A549 (cell line): ENCODE data around the gene DCBLD2. TPM values are rescaled to one million over a fixed set of nuclear protein-coding genes. Genes with fewer than 3 reads are reported as not detected.
"Not testable (repeated sequence)": the region's sequence is repeated elsewhere in the genome, so short reads cannot be mapped to it uniquely, and the experiment has no call there.

Experiments
- ATAC-seq, 2 experiments: fragments of 200-7000 bp in 1 of 2; fragments of >200 bp in 1 of 2; cut with Nextera tagmentation in 1 of 2; cut with Tn5 transposase in 1 of 2; 3 replicates each; pipeline versions ENCODE4 v1.8.0 to v1.9.1; 2018 to 2020; ENCODE audit warnings: mild to moderate bottlenecking in 1 of 2, moderate library complexity in 1 of 2
- CTCF ChIA-PET: fragments of 300-600 bp; sonication (Branson Sonifier 250); formaldehyde crosslinking; extraction: SDS; loops from one replicate; lab custom pipeline; 2021; ENCODE audit warnings: antibody characterized with exemption, inconsistent platforms; lab: Yijun Ruan, JAX
- POLR2A ChIA-PET: fragments of 350-600 bp; formaldehyde crosslinking; extraction: SDS; loops from one replicate; lab custom pipeline; 2021; ENCODE audit warnings: antibody characterized with exemption, inconsistent platforms; lab: Yijun Ruan, JAX
- DNase-seq, 2 experiments: peaks; one replicate each; pipeline versions ENCODE4 v3.0.0 to v3.0.0-alpha.2; 2011 to 2016; ENCODE audit warnings: low read depth in 1 of 2, low spot score in 1 of 2
- FAIRE-seq: peaks from 2 replicates; lab custom pipeline; 2011; peaks lifted over from hg19 to GRCh38; lab: Jason Lieb, UNC
- H3K27ac ChIP-seq, 2 experiments: fragments of >200 bp; sonication (Bioruptor Twin); formaldehyde crosslinking; 3 replicates each; pipeline ENCODE4 v1.5.1; 2016 to 2017
- H3K4me1 ChIP-seq: fragments of >200 bp; sonication (Bioruptor Twin); formaldehyde crosslinking; 3 replicates; pipeline ENCODE4 v1.6.1; 2016
- H3K4me2 ChIP-seq: fragments of >200 bp; sonication (Bioruptor Twin); formaldehyde crosslinking; 3 replicates; pipeline ENCODE4 v1.6.1; 2016
- H3K4me3 ChIP-seq: fragments of >200 bp; sonication (Bioruptor Twin); formaldehyde crosslinking; 3 replicates; pipeline ENCODE4 v1.5.1; 2016
- H3K9me3 ChIP-seq: fragments of >200 bp; sonication (Bioruptor Twin); formaldehyde crosslinking; 3 replicates; pipeline ENCODE4 v1.6.1; 2016
- CEBPB ChIP-seq, 2 experiments: fragments of >200 bp in 1 of 2; sonication (Bioruptor Twin) in 1 of 2; formaldehyde crosslinking in 1 of 2; IDR thresholded peaks; 2 replicates each; pipeline ENCODE4 v1.6.1; 2012 to 2016
- CHD2 ChIP-seq: fragments of 150-350 bp; IDR thresholded peaks from 2 replicates; pipeline ENCODE4 v1.6.1; 2014; ENCODE audit warnings: low read length; ENCODE audit not compliant: partially characterized antibody
- EHF ChIP-seq: fragments of 250-450 bp; sonication (Bioruptor Pico); IDR thresholded peaks from 2 replicates; pipeline ENCODE4 v1.5.0; 2020; ENCODE audit warnings: mild to moderate bottlenecking
- EP300 ChIP-seq, 2 experiments: fragments of >200 bp; sonication (Bioruptor Twin); formaldehyde crosslinking; IDR thresholded peaks; 2 replicates in 1 of 2; 3 replicates in 1 of 2; pipeline ENCODE4 v1.6.1; 2016 to 2017
- FOSB ChIP-seq: fragments of 250-450 bp; sonication (Bioruptor Pico); IDR thresholded peaks from 2 replicates; pipeline ENCODE4 v1.5.0; 2020; ENCODE audit warnings: mild to moderate bottlenecking, moderate library complexity
- GATA3 ChIP-seq: IDR thresholded peaks from 2 replicates; pipeline ENCODE4 v1.6.1; 2012; ENCODE audit warnings: borderline replicate concordance
- HES2 ChIP-seq: fragments of >200 bp; sonication (Bioruptor Twin); formaldehyde crosslinking; IDR thresholded peaks from 2 replicates; pipeline ENCODE4 v1.6.1; 2016
- HEYL ChIP-seq: fragments of 250-450 bp; sonication (Bioruptor Pico); IDR thresholded peaks from 2 replicates; pipeline ENCODE4 v1.8.0; 2021; ENCODE audit warnings: mild to moderate bottlenecking, moderate library complexity
- KDM1A ChIP-seq: fragments of 200-600 bp; sonication (generic); IDR thresholded peaks from 2 replicates; pipeline ENCODE4 v1.6.1; 2016; ENCODE audit warnings: low read depth, mild to moderate bottlenecking
- MAFK ChIP-seq: fragments of 450-650 bp; IDR thresholded peaks from 2 replicates; pipeline ENCODE4 v1.6.1; 2014; ENCODE audit not compliant: partially characterized antibody
- MAX ChIP-seq: IDR thresholded peaks from 2 replicates; pipeline ENCODE4 v1.6.1; 2012
- MAZ ChIP-seq: fragments of 150-350 bp; IDR thresholded peaks from 2 replicates; pipeline ENCODE4 v1.6.1; 2014; ENCODE audit warnings: antibody characterized with exemption, low read depth, low read length, borderline replicate concordance
- MYC ChIP-seq: IDR thresholded peaks from 2 replicates; pipeline ENCODE4 v1.6.1; 2012; ENCODE audit warnings: mild to moderate bottlenecking, inconsistent platforms, low read length, improper control_type of control experiment, borderline replicate concordance
- NFE2L2 ChIP-seq: fragments of 150-350 bp; conservative IDR thresholded peaks from 2 replicates; pipeline ENCODE4 v1.6.1; 2014; ENCODE audit warnings: low read length
- PBX3 ChIP-seq: IDR thresholded peaks from 2 replicates; pipeline ENCODE4 v1.6.1; 2012
- PHF8 ChIP-seq: fragments of 200-600 bp; sonication (generic); IDR thresholded peaks from 2 replicates; pipeline ENCODE4 v1.6.1; 2016; ENCODE audit warnings: low read depth, mild to moderate bottlenecking, antibody characterized with exemption, moderate library complexity, borderline replicate concordance
- POLR2AphosphoS2 ChIP-seq: conservative IDR thresholded peaks from 2 replicates; pipeline ENCODE4 v1.6.1; 2012; ENCODE audit warnings: low read length, improper control_type of control experiment, inconsistent platforms
- RAD21 ChIP-seq, 2 experiments: fragments of >200 bp in 1 of 2; sonication (Bioruptor Twin) in 1 of 2; formaldehyde crosslinking in 1 of 2; IDR thresholded peaks in 1 of 2; conservative IDR thresholded peaks in 1 of 2; 2 replicates in 1 of 2; 3 replicates in 1 of 2; pipeline ENCODE4 v1.6.1; 2012 to 2018; ENCODE audit warnings: inconsistent platforms in 1 of 2
- RFX5 ChIP-seq: fragments of 450-650 bp; IDR thresholded peaks from 2 replicates; pipeline ENCODE4 v1.7.1; 2014; ENCODE audit warnings: antibody characterized with exemption, mild to moderate bottlenecking, moderate library complexity
- RNF2 ChIP-seq: fragments of 200-600 bp; sonication (generic); IDR thresholded peaks from 2 replicates; pipeline ENCODE4 v1.6.1; 2016; ENCODE audit warnings: low read depth, mild to moderate bottlenecking, antibody characterized with exemption, moderate library complexity, borderline replicate concordance
- WGBS: methylation state at CpG from one replicate; pipeline ENCODE4 v1.1.6; 2017; ENCODE audit errors: missing lambda C conversion rate; 5-methylcytosine and 5-hydroxymethylcytosine counted together
- polyA plus RNA-seq, 4 experiments: library from polyadenylated mRNA; depleted of rRNA in 3 of 4; stranded (reverse); fragments of >200 nt; fragmentation: RNase III in 1 of 4; extraction: RNeasy Plus Mini Kit Qiagen cat#74134 plus additional on column Dnase treatment in 1 of 4; gene quantifications; 2 replicates in 3 of 4; 3 replicates in 1 of 4; pipeline ENCODE4 v1.2.3, GENCODE V29; 2011 to 2017
- TF ChIP-seq, protein P1 (sequence below): fragments of >200 bp; sonication (Bioruptor Twin); formaldehyde crosslinking; IDR thresholded peaks from 3 replicates; pipeline ENCODE4 v1.6.1; 2016
- TF ChIP-seq, protein P2 (sequence below): fragments of 250-450 bp; sonication (Bioruptor Pico); IDR thresholded peaks from 2 replicates; pipeline ENCODE4 v1.5.0; 2020; ENCODE audit warnings: low read depth, mild to moderate bottlenecking, moderate library complexity

The DCBLD2 gene
- polyA plus RNA-seq, 2 of the 4 experiments (the other 2 are of a cell fraction), result 266 to 623 TPM

DNA sequence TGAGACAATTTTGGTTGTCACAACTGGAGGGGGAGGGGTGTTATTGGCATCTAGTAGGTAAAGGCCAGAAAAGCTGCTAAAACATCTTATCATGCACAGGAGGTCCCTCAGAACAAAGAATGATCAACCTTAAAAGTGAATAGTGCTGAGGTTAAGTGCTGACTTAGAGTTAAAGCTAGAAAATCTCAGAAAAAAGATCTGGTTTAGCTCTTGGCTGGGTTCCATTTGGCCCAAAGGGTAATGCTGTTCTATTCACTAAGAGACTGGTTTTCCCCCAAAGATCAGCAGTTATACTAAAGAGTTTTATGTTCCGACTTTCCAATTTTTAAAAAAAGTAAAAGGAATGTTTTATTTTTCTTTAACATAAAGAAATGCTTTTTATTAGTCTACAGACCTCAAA, 15.6 kb downstream of the DCBLD2 start:
- Histone ChIP-seq H3K27ac (peak overlapping the region; percentile 55 to 58), H3K9me3 (no peaks in the 10 kb centered on the region), H3K4me3 (peak overlapping the region; percentile 16; the same call in 1 of the 3 replicates), H3K4me2 (peak overlapping the region; percentile 95), H3K4me1 (peaks cover 82% of the 10 kb centered on the region)
- WGBS, result 9% methylated on average over 1 of the region's 1 CpG
- ChIA-PET CTCF (interaction anchor here (0.8 to 2.1 kb wide), 7 partner anchors 8 to 108 kb away, joined by 3 to 6 read pairs (median 3); no protein-coding TSS in a partner anchor), POLR2A (interaction anchor here (0.9 to 3.2 kb wide), 6 partner anchors 8 to 100 kb away, joined by 3 to 18 read pairs (median 4); partner anchors contain the start of gene DCBLD2)
- DNase-seq, result no peak
- peak; percentile 20 to 38; a peak in 2 of 6 replicates for ATAC-seq
- TF ChIP-seq CEBPB (IDR thresholded peaks at IDR 0.05) (0 out of 4 replicates have a peak, but pooled peaks of 1 of the 2 experiments have one; percentile 1), RNF2 (no peak), EHF (CRISPR knock-in tag) (no peak), EP300 (IDR thresholded peaks at IDR 0.05) (no peak), FOSB (CRISPR knock-in tag) (no peak), HES2 (no peak), NFE2L2 (no peak)
- TF ChIP-seq, all 56 proteins: peak for 1
- no peak for FAIRE-seq

DNA sequence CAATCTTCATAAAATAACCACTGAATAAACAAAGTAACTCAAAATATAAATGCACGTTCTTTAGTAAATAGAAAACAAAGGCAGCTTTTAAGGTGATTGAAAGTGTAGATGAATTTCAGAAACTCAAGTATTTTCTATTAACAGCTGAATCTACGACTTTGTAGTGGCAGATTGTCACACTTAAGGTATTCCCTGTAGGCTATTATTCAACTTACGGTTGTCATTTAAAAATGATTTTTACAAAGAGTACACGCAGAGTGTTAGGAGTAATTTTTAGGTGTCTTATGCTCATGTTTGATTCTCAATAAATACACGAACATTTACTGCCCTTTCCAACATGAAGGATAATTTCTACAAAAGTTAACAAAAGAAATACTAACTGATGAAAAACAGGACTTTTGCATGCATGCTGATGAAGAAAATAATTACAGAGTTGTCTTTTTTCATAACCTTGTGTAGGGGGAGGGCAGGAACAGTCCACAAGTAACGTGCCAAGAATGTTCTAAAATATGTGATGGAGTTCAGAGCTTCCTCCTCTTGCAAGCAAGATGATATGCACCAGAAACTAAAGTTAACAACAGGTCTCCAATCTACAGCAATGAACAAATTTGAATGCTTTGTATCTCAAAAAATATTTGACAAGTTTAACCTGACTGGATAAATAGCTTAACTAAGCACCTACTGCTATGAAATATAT, 16.7 kb downstream of the DCBLD2 start:
- H3K27ac ChIP-seq, result peak overlapping the region; percentile 55 to 58
- no peak for DNase-seq
- POLR2A ChIA-PET, result interaction anchor here (0.6 to 3.2 kb wide), 3 partner anchors 9 to 17 kb away, joined by 3 to 18 read pairs (median 3); partner anchors contain the start of gene DCBLD2
- H3K4me3 ChIP-seq, result peak overlapping the region; percentile 16; the same call in 1 of the 3 replicates
- H3K9me3 ChIP-seq, result no peaks in the 10 kb centered on the region
- H3K4me1 ChIP-seq, result peaks cover 79% of the 10 kb centered on the region
- peak; percentile 72 for FAIRE-seq
- no peak for TF ChIP-seq HES2
- TF ChIP-seq, protein P1, sequence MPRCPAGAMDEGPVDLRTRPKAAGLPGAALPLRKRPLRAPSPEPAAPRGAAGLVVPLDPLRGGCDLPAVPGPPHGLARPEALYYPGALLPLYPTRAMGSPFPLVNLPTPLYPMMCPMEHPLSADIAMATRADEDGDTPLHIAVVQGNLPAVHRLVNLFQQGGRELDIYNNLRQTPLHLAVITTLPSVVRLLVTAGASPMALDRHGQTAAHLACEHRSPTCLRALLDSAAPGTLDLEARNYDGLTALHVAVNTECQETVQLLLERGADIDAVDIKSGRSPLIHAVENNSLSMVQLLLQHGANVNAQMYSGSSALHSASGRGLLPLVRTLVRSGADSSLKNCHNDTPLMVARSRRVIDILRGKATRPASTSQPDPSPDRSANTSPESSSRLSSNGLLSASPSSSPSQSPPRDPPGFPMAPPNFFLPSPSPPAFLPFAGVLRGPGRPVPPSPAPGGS, result no peak
- TF ChIP-seq RFX5, result no peak
- TF ChIP-seq MAX, result 0 out of 2 replicates have a peak, but pooled peaks have one; percentile 36
- TF ChIP-seq MYC, result no peak
- TF ChIP-seq GATA3, result no peak; the same call in 1 of the 2 replicates
- peak overlapping the region; percentile 95 for H3K4me2 ChIP-seq
- ATAC-seq, result peak; percentile 36 to 60; a peak in 4 of 6 replicates
- WGBS, result 3% methylated on average over 6 of the region's 6 CpGs
- CTCF ChIA-PET, result interaction anchor here (1.1 to 2.1 kb wide), 7 partner anchors 9 to 109 kb away, joined by 3 to 6 read pairs (median 3); no protein-coding TSS in a partner anchor

DNA sequence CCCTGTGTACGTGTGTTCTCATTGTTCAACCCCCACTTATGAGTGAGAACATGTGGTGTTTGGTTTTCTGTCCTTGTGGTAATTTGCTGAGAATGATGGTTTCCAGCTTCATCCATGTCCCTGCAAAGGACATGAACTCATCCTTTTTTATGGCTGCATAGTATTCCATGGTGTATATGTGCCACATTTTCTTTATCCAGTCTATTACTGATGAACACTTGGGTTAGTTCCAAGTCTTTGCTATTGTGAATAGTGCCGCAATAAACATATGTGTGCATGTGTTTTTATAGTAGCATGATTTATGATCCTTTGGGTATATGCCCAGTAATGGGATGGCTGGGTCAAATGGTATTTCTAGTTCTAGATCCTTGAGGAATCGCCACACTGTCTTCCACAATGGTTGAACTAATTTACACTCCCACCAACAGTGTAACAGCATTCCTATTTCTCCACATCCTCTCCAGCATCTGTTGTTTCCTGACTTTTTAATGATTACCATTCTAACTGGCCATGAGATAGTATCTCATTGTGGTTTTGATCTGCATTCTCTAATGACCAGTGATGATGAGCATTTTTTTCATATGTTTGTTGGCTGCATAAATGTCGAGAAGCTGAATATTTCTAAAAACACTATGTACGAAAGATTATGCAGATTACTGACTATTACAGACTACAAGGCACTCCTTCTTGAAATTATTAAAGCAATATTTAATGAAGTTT, 18.7 kb downstream of the DCBLD2 start:
- H3K4me1 ChIP-seq, result peaks cover 78% of the 10 kb centered on the region
- POLR2A ChIA-PET, FAIRE-seq, H3K9me3 ChIP-seq, ATAC-seq, H3K27ac ChIP-seq, CTCF ChIA-PET, H3K4me3 ChIP-seq, H3K4me2 ChIP-seq, DNase-seq: not testable (repeated sequence)
- TF ChIP-seq KDM1A, result 0 out of 2 replicates have a peak, but pooled peaks have one; percentile 64
- WGBS, result 94% methylated on average over 5 of the region's 5 CpGs

- H3K9me3 ChIP-seq, result peaks cover 4% of the 10 kb centered on the region; the same call in 1 of the 3 replicates
- no peak for TF ChIP-seq HEYL (CRISPR knock-in tag)
- no peak for TF ChIP-seq MAZ
- TF ChIP-seq, protein P2, sequence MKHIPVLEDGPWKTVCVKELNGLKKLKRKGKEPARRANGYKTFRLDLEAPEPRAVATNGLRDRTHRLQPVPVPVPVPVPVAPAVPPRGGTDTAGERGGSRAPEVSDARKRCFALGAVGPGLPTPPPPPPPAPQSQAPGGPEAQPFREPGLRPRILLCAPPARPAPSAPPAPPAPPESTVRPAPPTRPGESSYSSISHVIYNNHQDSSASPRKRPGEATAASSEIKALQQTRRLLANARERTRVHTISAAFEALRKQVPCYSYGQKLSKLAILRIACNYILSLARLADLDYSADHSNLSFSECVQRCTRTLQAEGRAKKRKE (CRISPR knock-in tag), result no peak
- TF ChIP-seq RAD21 (conservative IDR thresholded peaks at IDR 0.05 in 1 of 2, IDR thresholded peaks at IDR 0.05 in 1 of 2), result no peak
- no peak for TF ChIP-seq POLR2AphosphoS2
- no peak for TF ChIP-seq EHF (CRISPR knock-in tag)
- no peak for TF ChIP-seq CHD2
- no peak for TF ChIP-seq PBX3
- no peak for TF ChIP-seq MAX
- no peak for TF ChIP-seq MAFK
- no peak for TF ChIP-seq PHF8
Measured at GRCh38 chr3:98877132-98877531, 24.4 kb downstream of the DCBLD2 start.

More at GRCh38 chr3:98877132-98877531, 24.4 kb downstream of the DCBLD2 start:
- 0 out of 6 replicates have a peak overlapping the region, but pooled peaks of 1 of the 2 experiments have one; percentile 30 for H3K27ac ChIP-seq
- DNase-seq (no peak), FAIRE-seq (no peak), ATAC-seq (peak in 1 of 2 experiments; percentile 14; a peak in 1 of 6 replicates)
- no peak overlapping the region for H3K4me3 ChIP-seq
- peak overlapping the region; percentile 69 for H3K4me2 ChIP-seq
- ChIA-PET CTCF (no interaction called here), POLR2A (interaction anchor here (0.8 kb wide), 1 partner anchor 9 kb away, joined by 3 read pairs; no protein-coding TSS in a partner anchor)
- H3K4me1 ChIP-seq, result peaks cover 83% of the 10 kb centered on the region
- WGBS, result 21% methylated on average over 2 of the region's 2 CpGs
